Mesothelial cell of epicardium (in vitro differentiated cells): ENCODE data around the gene KAZN. TPM values are rescaled to one million over a fixed set of nuclear protein-coding genes. Genes with fewer than 3 reads are reported as not detected.

Experiments used
- DNase-seq, 2 experiments: peaks; one replicate each; pipeline ENCODE4 v3.0.0; 2021; ENCODE audit warnings: low spot score in 2 of 2; ENCODE audit not compliant: unreplicated experiment in 2 of 2
- H3K27ac Mint-ChIP-seq: 2 replicates; pipeline ENCODE4 v1.8.0; 2021; ENCODE audit warnings: mixed read lengths
- H3K27me3 Mint-ChIP-seq: 2 replicates; pipeline ENCODE4 v1.8.0; 2021; ENCODE audit warnings: low read depth, mixed read lengths
- H3K36me3 Mint-ChIP-seq: 2 replicates; pipeline ENCODE4 v1.8.0; 2021; ENCODE audit warnings: mixed read lengths
- H3K4me1 Mint-ChIP-seq: 2 replicates; pipeline ENCODE4 v1.8.0; 2021; ENCODE audit warnings: mixed read lengths
- H3K4me3 Mint-ChIP-seq: 2 replicates; pipeline ENCODE4 v1.8.0; 2021; ENCODE audit warnings: mild to moderate bottlenecking, moderate library complexity, mixed read lengths
- H3K9me3 Mint-ChIP-seq: 2 replicates; pipeline ENCODE4 v1.8.0; 2021; ENCODE audit warnings: mixed read lengths
- total RNA-seq: library from RNA; stranded (reverse); gene quantifications from 3 replicates; pipeline ENCODE4 v1.2.1, GENCODE V29; 2021
- TF ChIP-seq, protein P1 (sequence below): fragments of 200-600 bp; sonication (generic); IDR thresholded peaks from one replicate; pipeline ENCODE4 v1.5.0; 2021; ENCODE audit warnings: antibody characterized with exemption; ENCODE audit not compliant: unreplicated experiment

The KAZN gene
- total RNA-seq, 1 donor from 2014 or later = 38.4 TPM

DNA sequence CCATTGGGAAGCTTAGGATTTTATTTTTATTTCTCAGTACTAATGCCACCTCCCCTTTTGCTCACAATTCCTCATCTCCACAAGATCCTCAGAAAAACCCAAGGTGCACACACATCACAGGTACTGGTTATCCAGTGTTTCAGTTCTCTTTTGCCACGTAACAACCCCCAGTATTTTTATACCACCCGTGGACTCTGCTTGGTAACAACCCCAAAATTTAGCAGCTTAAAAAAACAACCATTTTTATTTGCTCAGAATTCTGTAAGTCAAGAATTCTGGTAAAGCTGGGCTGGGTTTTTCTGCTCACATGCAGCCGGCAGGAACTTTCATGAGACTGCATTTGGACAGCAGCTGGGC is 180.0 kb downstream of the KAZN start:
- H3K27me3 Mint-ChIP-seq = no peaks in the 10 kb centered on the region
- no peak overlapping the region for H3K4me3 Mint-ChIP-seq
- H3K36me3 Mint-ChIP-seq = no peaks in the 10 kb centered on the region
- no peak for DNase-seq
- H3K27ac Mint-ChIP-seq = no peak overlapping the region
- no peaks in the 10 kb centered on the region for H3K9me3 Mint-ChIP-seq
- peaks cover 26% of the 10 kb centered on the region for H3K4me1 Mint-ChIP-seq
- TF ChIP-seq, protein P1, sequence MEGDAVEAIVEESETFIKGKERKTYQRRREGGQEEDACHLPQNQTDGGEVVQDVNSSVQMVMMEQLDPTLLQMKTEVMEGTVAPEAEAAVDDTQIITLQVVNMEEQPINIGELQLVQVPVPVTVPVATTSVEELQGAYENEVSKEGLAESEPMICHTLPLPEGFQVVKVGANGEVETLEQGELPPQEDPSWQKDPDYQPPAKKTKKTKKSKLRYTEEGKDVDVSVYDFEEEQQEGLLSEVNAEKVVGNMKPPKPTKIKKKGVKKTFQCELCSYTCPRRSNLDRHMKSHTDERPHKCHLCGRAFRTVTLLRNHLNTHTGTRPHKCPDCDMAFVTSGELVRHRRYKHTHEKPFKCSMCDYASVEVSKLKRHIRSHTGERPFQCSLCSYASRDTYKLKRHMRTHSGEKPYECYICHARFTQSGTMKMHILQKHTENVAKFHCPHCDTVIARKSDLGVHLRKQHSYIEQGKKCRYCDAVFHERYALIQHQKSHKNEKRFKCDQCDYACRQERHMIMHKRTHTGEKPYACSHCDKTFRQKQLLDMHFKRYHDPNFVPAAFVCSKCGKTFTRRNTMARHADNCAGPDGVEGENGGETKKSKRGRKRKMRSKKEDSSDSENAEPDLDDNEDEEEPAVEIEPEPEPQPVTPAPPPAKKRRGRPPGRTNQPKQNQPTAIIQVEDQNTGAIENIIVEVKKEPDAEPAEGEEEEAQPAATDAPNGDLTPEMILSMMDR = no peak

DNA sequence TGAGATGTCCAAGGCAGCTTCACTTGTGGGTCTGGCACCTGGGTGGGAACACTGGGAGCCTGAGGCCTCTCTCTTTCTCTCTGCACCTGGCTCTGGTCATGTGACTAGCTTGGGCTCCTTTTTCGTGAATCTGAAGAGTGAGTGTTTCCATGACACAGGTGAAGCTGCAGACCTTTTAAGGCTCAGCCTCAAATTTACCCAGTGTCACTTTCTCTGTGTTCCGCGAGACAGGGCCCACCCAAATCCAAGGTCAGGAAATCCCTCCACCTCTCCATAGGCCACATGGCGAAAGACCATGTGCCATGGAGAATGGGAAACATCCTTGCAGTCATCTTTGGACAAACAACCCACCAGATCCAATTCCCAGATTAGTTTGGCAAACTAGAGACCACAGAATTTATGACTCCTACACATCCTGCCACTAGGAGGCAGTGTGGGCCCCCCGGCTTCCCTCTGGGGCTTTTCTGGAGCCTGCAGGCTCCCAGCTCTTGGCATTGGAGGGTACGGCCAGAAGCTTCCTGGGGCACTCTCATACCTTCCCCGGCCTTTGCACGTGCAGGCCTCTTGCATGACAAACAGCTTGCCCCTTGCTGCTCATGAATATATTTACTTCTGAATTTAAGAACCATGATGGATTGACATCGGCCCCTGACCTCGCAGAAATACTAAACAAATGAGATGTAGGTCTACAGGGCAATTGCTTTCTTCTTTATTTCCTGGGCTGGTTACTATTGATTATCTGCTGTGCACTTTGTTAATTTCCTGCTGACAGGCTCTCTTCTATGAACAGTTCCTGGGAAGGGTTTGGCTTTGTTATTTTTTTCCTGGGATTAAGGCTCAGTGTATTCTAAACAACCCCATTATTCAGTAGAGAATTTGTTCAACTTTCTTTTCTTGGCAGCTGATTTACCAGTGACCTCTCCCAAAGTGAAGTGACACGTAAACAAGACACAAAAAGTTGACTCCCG is 180.7 kb downstream of the KAZN start:
- no peaks in the 10 kb centered on the region for H3K36me3 Mint-ChIP-seq
- no peak for DNase-seq
- H3K4me1 Mint-ChIP-seq = peaks cover 27% of the 10 kb centered on the region
- no peaks in the 10 kb centered on the region for H3K27me3 Mint-ChIP-seq
- no peaks in the 10 kb centered on the region for H3K9me3 Mint-ChIP-seq
- H3K27ac Mint-ChIP-seq = no peak overlapping the region
- H3K4me3 Mint-ChIP-seq = no peak overlapping the region
- TF ChIP-seq, protein P1 = peak; percentile 61

DNA sequence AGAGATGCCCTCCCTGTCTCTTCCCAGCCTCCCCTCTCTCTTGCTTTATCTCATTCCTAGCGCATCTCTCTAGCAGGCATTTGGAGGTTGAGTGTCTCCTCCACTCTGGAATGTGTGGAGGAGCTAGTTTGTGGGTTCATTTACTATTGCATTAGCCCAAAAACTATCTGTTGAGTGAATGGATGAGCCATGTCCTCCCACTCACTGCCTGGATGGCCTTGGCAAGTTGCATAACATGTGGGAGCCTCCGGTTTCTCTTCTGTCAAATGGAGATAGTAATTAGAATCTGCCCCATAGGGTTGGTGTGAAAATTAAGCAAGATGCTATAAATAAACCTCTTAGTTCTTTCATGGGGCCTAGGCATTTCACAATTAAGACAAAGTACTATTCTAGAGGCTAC is 181.8 kb downstream of the KAZN start:
- no peak overlapping the region for H3K4me3 Mint-ChIP-seq
- peak overlapping the region; percentile 35 for H3K27ac Mint-ChIP-seq
- DNase-seq = no peak
- no peaks in the 10 kb centered on the region for H3K9me3 Mint-ChIP-seq
- H3K36me3 Mint-ChIP-seq = no peaks in the 10 kb centered on the region
- no peaks in the 10 kb centered on the region for H3K27me3 Mint-ChIP-seq
- H3K4me1 Mint-ChIP-seq = peaks cover 28% of the 10 kb centered on the region
- TF ChIP-seq, protein P1 = no peak

DNA sequence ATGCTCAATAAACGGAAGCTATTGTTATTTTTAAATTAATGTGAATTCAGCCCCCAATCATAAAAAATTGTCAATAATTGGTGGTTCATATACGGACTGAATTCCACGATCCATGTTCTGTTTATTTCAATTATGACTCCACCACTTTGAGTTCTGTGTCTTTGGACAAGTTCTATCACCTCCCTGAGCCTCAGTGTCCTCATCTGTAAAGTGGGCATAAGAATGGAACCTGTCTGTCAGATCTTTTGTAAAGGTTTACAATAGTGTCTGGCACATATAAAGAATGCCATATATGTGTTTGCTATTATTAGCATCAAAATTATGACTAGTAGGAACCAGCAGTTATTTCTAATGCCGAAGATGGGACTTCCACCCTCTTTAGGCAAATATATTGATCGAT is 183.3 kb downstream of the KAZN start:
- H3K9me3 Mint-ChIP-seq = no peaks in the 10 kb centered on the region
- no peak overlapping the region for H3K27ac Mint-ChIP-seq
- no peaks in the 10 kb centered on the region for H3K27me3 Mint-ChIP-seq
- H3K4me3 Mint-ChIP-seq = no peak overlapping the region
- no peak for DNase-seq
- H3K4me1 Mint-ChIP-seq = peaks cover 31% of the 10 kb centered on the region
- TF ChIP-seq, protein P1 = no peak
- no peaks in the 10 kb centered on the region for H3K36me3 Mint-ChIP-seq

DNA sequence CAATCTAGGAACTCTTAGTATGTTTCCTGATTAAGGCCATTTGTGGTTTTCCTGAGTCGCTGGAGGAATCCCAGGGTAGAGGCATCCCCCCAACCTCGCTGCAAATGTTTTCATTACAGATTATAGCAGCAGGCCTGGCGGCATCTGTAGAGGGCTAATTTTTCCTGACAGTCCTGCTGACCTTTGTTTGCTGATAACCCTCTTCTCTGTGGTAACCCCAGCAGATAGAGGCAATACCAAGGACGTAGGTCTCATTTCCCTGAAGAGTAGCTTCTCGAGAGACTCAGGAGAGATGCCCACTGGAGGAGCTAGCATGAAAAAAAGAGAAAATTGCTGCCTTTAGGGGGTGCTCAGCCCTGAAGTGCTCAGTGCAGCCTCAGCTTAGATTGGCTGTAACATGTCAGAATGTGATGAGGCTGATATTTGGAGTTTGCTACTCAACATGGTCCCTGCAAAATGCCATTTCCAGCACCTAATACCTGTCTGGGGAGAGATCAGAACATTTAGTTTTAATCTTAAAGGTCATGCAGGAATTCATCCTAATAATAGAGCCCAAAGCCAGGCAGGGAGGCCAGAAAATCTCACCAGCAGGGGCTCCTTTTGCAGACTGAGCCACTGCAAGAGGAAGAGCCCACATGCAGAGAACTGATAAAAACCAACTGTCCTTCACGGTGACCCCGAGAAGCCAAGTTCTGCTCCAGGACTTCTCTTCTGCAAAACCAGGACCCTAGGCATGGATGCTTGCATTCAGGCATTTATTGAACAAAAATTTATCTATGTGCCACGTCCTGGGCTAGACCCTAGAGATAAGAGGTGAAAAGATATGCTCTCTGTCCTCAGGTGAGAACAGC is 184.5 kb downstream of the KAZN start:
- DNase-seq = no peak
- no peak overlapping the region for H3K4me3 Mint-ChIP-seq
- H3K27ac Mint-ChIP-seq = peak overlapping the region; percentile 34
- H3K27me3 Mint-ChIP-seq = no peaks in the 10 kb centered on the region
- H3K9me3 Mint-ChIP-seq = no peaks in the 10 kb centered on the region
- TF ChIP-seq, protein P1 = no peak
- H3K36me3 Mint-ChIP-seq = no peaks in the 10 kb centered on the region
- H3K4me1 Mint-ChIP-seq = peaks cover 43% of the 10 kb centered on the region
